CD4-positive, alpha-beta memory T cell (primary cell): ENCODE measurements around the gene SOSTDC1. TPM values are rescaled to one million over a fixed set of nuclear protein-coding genes. Genes with fewer than 3 reads are reported as not detected.
A peak's percentile ranks its signal among the peaks of the same experiment; 100 is the strongest.
"Not testable (repeated sequence)": the region's sequence is repeated elsewhere in the genome, so short reads cannot be mapped to it uniquely, and the experiment has no call there.

Experiments
- CTCF ChIA-PET: fragments of 350-600 bp; sonication (Branson Sonifier 250); formaldehyde crosslinking; loops from one replicate; lab custom pipeline; 2021; ENCODE audit warnings: inconsistent platforms; ENCODE audit not compliant: partially characterized antibody; lab: Charles Lee
- POLR2A ChIA-PET: fragments of 350-600 bp; sonication (Branson Sonifier 250); formaldehyde crosslinking; loops from one replicate; lab custom pipeline; 2021; ENCODE audit not compliant: partially characterized antibody; lab: Charles Lee
- DNase-seq, 5 donors: peaks; one replicate each; pipeline versions ENCODE4 v3.0.0 to v3.0.0-alpha.2; 2020 to 2022; ENCODE audit warnings: mixed read lengths in 1 of 5
- H3K27ac ChIP-seq: one replicate; pipeline ENCODE4 v1.7.0; 2013; ENCODE audit warnings: low read depth, low read length
- H3K27me3 ChIP-seq: 2 replicates; pipeline ENCODE4 v1.7.0; 2013; ENCODE audit warnings: mild to moderate bottlenecking, low read length, moderate library complexity; ENCODE audit not compliant: insufficient read depth
- H3K36me3 ChIP-seq: 2 replicates; pipeline ENCODE4 v1.7.0; 2013; ENCODE audit warnings: mild to moderate bottlenecking, low read length, moderate library complexity; ENCODE audit not compliant: insufficient read depth
- H3K4me1 ChIP-seq: 2 replicates; pipeline ENCODE4 v1.7.0; 2013; ENCODE audit warnings: mild to moderate bottlenecking, low read length, moderate library complexity; ENCODE audit not compliant: insufficient read depth
- H3K4me3 ChIP-seq, 2 donors: one replicate each; pipeline ENCODE4 v1.7.0; 2013; ENCODE audit warnings: low read length in 2 of 2, mild to moderate bottlenecking in 1 of 2
- H3K9me3 ChIP-seq, 2 donors: one replicate each; pipeline ENCODE4 v1.7.0; 2013; ENCODE audit warnings: low read length in 2 of 2, control low read depth in 1 of 2; ENCODE audit not compliant: control insufficient read depth in 1 of 2
- H3K27ac Mint-ChIP-seq, 7 donors: one replicate each; pipeline ENCODE4 v1.8.0; 2020 to 2021; ENCODE audit warnings: mixed read lengths in 7 of 7, mild to moderate bottlenecking in 6 of 7, inconsistent platforms in 3 of 7, moderate library complexity in 3 of 7
- H3K27me3 Mint-ChIP-seq, 2 donors: one replicate each; pipeline ENCODE4 v1.8.0; 2020 to 2021; ENCODE audit warnings: mixed read lengths in 2 of 2
- H3K36me3 Mint-ChIP-seq, 2 donors: one replicate each; pipeline ENCODE4 v1.8.0; 2020 to 2021; ENCODE audit warnings: mixed read lengths in 2 of 2, inconsistent platforms in 1 of 2, mild to moderate bottlenecking in 1 of 2
- H3K4me1 Mint-ChIP-seq, 4 donors: one replicate each; pipeline ENCODE4 v1.8.0; 2020 to 2021; ENCODE audit warnings: mixed read lengths in 4 of 4, mild to moderate bottlenecking in 1 of 4
- H3K4me3 Mint-ChIP-seq, 8 donors: one replicate each; pipeline ENCODE4 v1.8.0; 2020 to 2021; ENCODE audit warnings: mixed read lengths in 8 of 8, mild to moderate bottlenecking in 7 of 8, moderate library complexity in 6 of 8, inconsistent platforms in 3 of 8
- H3K9me3 Mint-ChIP-seq, 8 donors: one replicate each; pipeline ENCODE4 v1.8.0; 2020 to 2021; ENCODE audit warnings: mixed read lengths in 8 of 8, mild to moderate bottlenecking in 5 of 8, inconsistent platforms in 3 of 8, moderate library complexity in 1 of 8
- intact Hi-C: fragments of 100-400 bp; cut with micrococcal nuclease; formaldehyde crosslinking; loops from one replicate; pipeline ENCODE4 v1.15.1; 2023
- polyA plus RNA-seq, 2 donors: library from polyadenylated mRNA; unstranded; fragments of 300-500 nt; fragmentation: Illumina TruSeq; gene quantifications; one replicate each; pipeline ENCODE4 v1.2.3, GENCODE V29; 2021
- total RNA-seq, 2 experiments: library from RNA; stranded (reverse); gene quantifications; one replicate each; pipeline ENCODE4 v1.2.3, GENCODE V29; 2021

The SOSTDC1 gene
- total and polyA plus RNA-seq, 4 experiments from 2014 or later = not detected

- H3K27me3 Mint-ChIP-seq, H3K4me1 ChIP-seq, H3K36me3 ChIP-seq, H3K36me3 Mint-ChIP-seq, intact Hi-C loops, H3K4me3 Mint-ChIP-seq, POLR2A ChIA-PET, H3K27me3 ChIP-seq, DNase-seq, H3K4me1 Mint-ChIP-seq, H3K27ac ChIP-seq, H3K9me3 ChIP-seq, H3K4me3 ChIP-seq, H3K9me3 Mint-ChIP-seq, H3K27ac Mint-ChIP-seq: not testable (repeated sequence)
- CTCF ChIA-PET = interaction anchor here (1.2 kb wide), 1 partner anchor 11 kb away, joined by 3 read pairs; no protein-coding TSS in a partner anchor
Measured at GRCh38 chr7:16443871-16444270, 21.7 kb downstream of the SOSTDC1 start.

GRCh38 chr7:16438988-16439387, 26.6 kb downstream of the SOSTDC1 start:
- DNase-seq = no peak
- CTCF ChIA-PET = no interaction called here
- POLR2A ChIA-PET = no interaction called here
- Histone ChIP-seq H3K36me3 (no peaks in the 10 kb centered on the region), H3K27me3 (peaks cover 4% of the 10 kb centered on the region), H3K9me3 (no peaks in the 10 kb centered on the region), H3K4me1 (no peaks in the 10 kb centered on the region), H3K4me3 (no peak overlapping the region), H3K27ac (no peak overlapping the region)
- H3K27ac Mint-ChIP-seq = no peak overlapping the region
- H3K27me3 Mint-ChIP-seq = peaks cover 1 to 4% of the 10 kb centered on the region in 2 donors
- H3K4me3 Mint-ChIP-seq = no peak overlapping the region
- no peaks in the 10 kb centered on the region for H3K4me1 Mint-ChIP-seq
- intact Hi-C loops = no loop called here
- H3K36me3 Mint-ChIP-seq = no peaks in the 10 kb centered on the region
- H3K9me3 Mint-ChIP-seq = peaks cover 0 to 7% (median 0%) of the 10 kb centered on the region in 8 donors

- no peak overlapping the region for H3K4me3 ChIP-seq
- intact Hi-C loops = no loop called here
- no peaks in the 10 kb centered on the region for H3K4me1 ChIP-seq
- peaks cover 4% of the 10 kb centered on the region for H3K27me3 ChIP-seq
- Mint-ChIP-seq H3K4me1 (peaks cover 0 to 6% (median under 1%) of the 10 kb centered on the region in 4 donors), H3K27ac (no peak overlapping the region), H3K9me3 (peaks cover 0 to 2% (median 0%) of the 10 kb centered on the region in 8 donors), H3K27me3 (peaks cover 0 to 4% of the 10 kb centered on the region in 2 donors), H3K36me3 (no peaks in the 10 kb centered on the region), H3K4me3 (no peak overlapping the region)
- ChIA-PET CTCF (interaction anchor here (1.2 to 9.2 kb wide), 3 partner anchors 15 to 128 kb away, joined by 3 to 98 read pairs (median 60); partner anchors contain the start of genes CRPPA and SOSTDC1), POLR2A (interaction anchor here (1.1 kb wide), 1 partner anchor 15 kb away, joined by 4 read pairs; the partner anchor contains the start of gene CRPPA)
- H3K36me3 ChIP-seq = no peaks in the 10 kb centered on the region
- no peaks in the 10 kb centered on the region for H3K9me3 ChIP-seq
- H3K27ac ChIP-seq = no peak overlapping the region
- no peak for DNase-seq
Measured at GRCh38 chr7:16436306-16436705, 29.2 kb downstream of the SOSTDC1 start.

GRCh38 chr7:16433568-16434122, 31.9 kb downstream of the SOSTDC1 start:
- Histone ChIP-seq H3K27ac (no peak overlapping the region), H3K9me3 (no peaks in the 10 kb centered on the region), H3K27me3 (peaks cover 4% of the 10 kb centered on the region), H3K4me3 (no peak overlapping the region), H3K4me1 (no peaks in the 10 kb centered on the region), H3K36me3 (no peaks in the 10 kb centered on the region)
- POLR2A ChIA-PET = interaction anchor here (2.0 kb wide), 1 partner anchor 13 kb away, joined by 9 read pairs; the partner anchor contains the start of gene CRPPA
- intact Hi-C loops = loop anchor here (5.0 kb wide), 1 partner anchor 356 kb away; no protein-coding TSS in a partner anchor
- H3K27ac Mint-ChIP-seq = no peak overlapping the region
- H3K4me3 Mint-ChIP-seq = peak overlapping the region in 1 of 8 donors; percentile 44
- no peaks in the 10 kb centered on the region for H3K36me3 Mint-ChIP-seq
- H3K9me3 Mint-ChIP-seq = no peaks in the 10 kb centered on the region
- no peak for DNase-seq
- CTCF ChIA-PET = interaction anchor here (1.4 to 9.2 kb wide), 4 partner anchors 9 to 131 kb away, joined by 3 to 98 read pairs (median 34); partner anchors contain the start of gene CRPPA
- peaks cover 4 to 7% of the 10 kb centered on the region in 2 donors for H3K27me3 Mint-ChIP-seq
- H3K4me1 Mint-ChIP-seq = peaks cover 0 to 6% (median under 1%) of the 10 kb centered on the region in 4 donors

- H3K36me3 ChIP-seq = no peaks in the 10 kb centered on the region
- intact Hi-C loops = loop anchor here (1.0 to 5.0 kb wide), 2 partner anchors 133 to 355 kb away; no protein-coding TSS in a partner anchor
- H3K27ac Mint-ChIP-seq = no peak overlapping the region
- H3K4me1 Mint-ChIP-seq = peaks cover 0 to 6% (median under 1%) of the 10 kb centered on the region in 4 donors
- H3K4me3 Mint-ChIP-seq = no peak overlapping the region
- no peaks in the 10 kb centered on the region for H3K9me3 Mint-ChIP-seq
- H3K27me3 ChIP-seq = no peaks in the 10 kb centered on the region
- no peak overlapping the region for H3K27ac ChIP-seq
- H3K4me3 ChIP-seq = no peak overlapping the region
- H3K9me3 ChIP-seq = no peaks in the 10 kb centered on the region
- peaks cover 5% of the 10 kb centered on the region in 2 donors for H3K27me3 Mint-ChIP-seq
- H3K36me3 Mint-ChIP-seq = no peaks in the 10 kb centered on the region
- CTCF ChIA-PET = interaction anchor here (0.7 to 9.2 kb wide), 10 partner anchors 10 to 488 kb away, joined by 3 to 98 read pairs (median 5); partner anchors contain the start of gene CRPPA
- DNase-seq = no peak
- POLR2A ChIA-PET = interaction anchor here (1.3 kb wide), 1 partner anchor 12 kb away, joined by 3 read pairs; no protein-coding TSS in a partner anchor
- no peaks in the 10 kb centered on the region for H3K4me1 ChIP-seq
Measured at GRCh38 chr7:16432425-16432731, 33.2 kb downstream of the SOSTDC1 start.

- no peak overlapping the region for H3K4me3 Mint-ChIP-seq
- Histone ChIP-seq H3K36me3 (no peaks in the 10 kb centered on the region), H3K4me3 (no peak overlapping the region), H3K9me3 (no peaks in the 10 kb centered on the region), H3K27me3 (no peaks in the 10 kb centered on the region), H3K4me1 (no peaks in the 10 kb centered on the region), H3K27ac (no peak overlapping the region)
- H3K9me3 Mint-ChIP-seq = no peaks in the 10 kb centered on the region
- no peak overlapping the region for H3K27ac Mint-ChIP-seq
- CTCF ChIA-PET = interaction anchor here (0.7 to 9.2 kb wide), 11 partner anchors 10 to 488 kb away, joined by 3 to 98 read pairs (median 5); partner anchors contain the start of gene CRPPA
- intact Hi-C loops = loop anchor here (1.0 to 5.0 kb wide), 2 partner anchors 133 to 355 kb away; no protein-coding TSS in a partner anchor
- peak in 4 of 5 donors; percentile 26 to 40 (median 34) for DNase-seq
- H3K36me3 Mint-ChIP-seq = no peaks in the 10 kb centered on the region
- peaks cover 0 to 6% (median under 1%) of the 10 kb centered on the region in 4 donors for H3K4me1 Mint-ChIP-seq
- POLR2A ChIA-PET = interaction anchor here (1.3 kb wide), 1 partner anchor 11 kb away, joined by 3 read pairs; no protein-coding TSS in a partner anchor
- peaks cover 5% of the 10 kb centered on the region in 2 donors for H3K27me3 Mint-ChIP-seq
Measured at GRCh38 chr7:16431646-16432424, 33.7 kb downstream of the SOSTDC1 start.

- Mint-ChIP-seq H3K4me3 (no peak overlapping the region), H3K9me3 (no peaks in the 10 kb centered on the region), H3K4me1 (peaks cover 0 to 6% (median under 1%) of the 10 kb centered on the region in 4 donors), H3K27ac (no peak overlapping the region), H3K27me3 (peaks cover 5% of the 10 kb centered on the region in 2 donors), H3K36me3 (no peaks in the 10 kb centered on the region)
- H3K9me3 ChIP-seq = no peaks in the 10 kb centered on the region
- H3K27ac ChIP-seq = no peak overlapping the region
- H3K36me3 ChIP-seq = no peaks in the 10 kb centered on the region
- ChIA-PET CTCF (interaction anchor here (7.7 to 9.2 kb wide), 2 partner anchors 8 to 134 kb away, joined by 60 to 98 read pairs; partner anchors contain the start of gene CRPPA), POLR2A (no interaction called here)
- no peaks in the 10 kb centered on the region for H3K4me1 ChIP-seq
- H3K4me3 ChIP-seq = no peak overlapping the region
- no peaks in the 10 kb centered on the region for H3K27me3 ChIP-seq
- intact Hi-C loops = loop anchor here (5.0 kb wide), 1 partner anchor 353 kb away; no protein-coding TSS in a partner anchor
- DNase-seq = no peak
Measured at GRCh38 chr7:16430133-16430532, 35.4 kb downstream of the SOSTDC1 start.
